Breast epithelium (tissue), 4 donors: Measurements from ENCODE around the gene PSKH1. TPM values are rescaled to one million over a fixed set of nuclear protein-coding genes. Genes with fewer than 3 reads are reported as not detected.
A peak's percentile ranks its signal among the peaks of the same experiment; 100 is the strongest.

Source experiments
- DNase-seq, 2 donors: peaks; one replicate each; pipeline ENCODE4 v3.0.0-alpha.2; 2019; ENCODE audit warnings: low spot score in 2 of 2
- H3K27ac ChIP-seq, 2 donors: fragments of 200-600 bp; sonication (generic) in 1 of 2; one replicate each; pipeline ENCODE4 v1.5.1; 2016 to 2019; ENCODE audit warnings: mild to moderate bottlenecking in 1 of 2
- H3K27me3 ChIP-seq, 2 donors: fragments of 200-600 bp; sonication (generic) in 1 of 2; one replicate each; pipeline versions ENCODE4 v1.5.1 to v1.6.0; 2017 to 2019; ENCODE audit warnings: control low read depth in 1 of 2, mild to moderate bottlenecking in 1 of 2
- H3K36me3 ChIP-seq: fragments of 200-600 bp; one replicate; pipeline ENCODE4 v1.5.1; 2019
- H3K4me1 ChIP-seq, 2 donors: fragments of 200-600 bp; sonication (generic); one replicate each; pipeline ENCODE4 v1.5.1; 2016 to 2019; ENCODE audit warnings: control low read depth in 1 of 2
- H3K4me3 ChIP-seq, 3 donors: fragments of 200-600 bp; sonication (generic); 1 replicate in 2 of 3; 2 replicates in 1 of 3; pipeline ENCODE4 v1.5.1; 2016 to 2019; ENCODE audit warnings: mild to moderate bottlenecking in 3 of 3, moderate library complexity in 2 of 3
- H3K9me3 ChIP-seq, 2 donors: fragments of 200-600 bp; sonication (generic) in 1 of 2; one replicate each; pipeline ENCODE4 v1.5.1; 2016 to 2019; ENCODE audit warnings: control low read depth in 1 of 2
- CTCF ChIP-seq, 3 donors: fragments of 450-650 bp; IDR thresholded peaks; one replicate each; pipeline ENCODE4 v1.5.1; 2016 to 2017; ENCODE audit warnings: antibody characterized with exemption in 3 of 3, mild to moderate bottlenecking in 3 of 3, moderate library complexity in 3 of 3
- POLR2A ChIP-seq: fragments of 450-650 bp; IDR thresholded peaks from one replicate; pipeline ENCODE4 v1.6.1; 2016; ENCODE audit warnings: antibody characterized with exemption, mild to moderate bottlenecking, moderate library complexity
- POLR2AphosphoS5 ChIP-seq, 3 donors: sonication (generic); formaldehyde crosslinking; IDR thresholded peaks; one replicate each; pipeline ENCODE4 v1.6.1; 2017; ENCODE audit warnings: antibody characterized with exemption in 3 of 3
- intact Hi-C: fragments of 100-400 bp; cut with DNase I; formaldehyde crosslinking; loops from one replicate; pipeline ENCODE4 v1.15.1; 2023; ENCODE audit warnings: low total_unique reads
- total RNA-seq, 3 donors: library from RNA; depleted of rRNA; stranded (reverse); fragments of >200 nt; gene quantifications; one replicate each; pipeline ENCODE4 v1.1.0, GENCODE V29; 2016

The PSKH1 gene
- total RNA-seq, 3 donors from 2014 or later: 17.3 to 20.5 (median 17.4) TPM

GRCh38 chr16:67948015-67948414 is 55.0 kb downstream of the PSKH1 start:
- Histone ChIP-seq H3K9me3 (no peaks in the 10 kb centered on the region), H3K36me3 (no peaks in the 10 kb centered on the region), H3K27ac (no peak overlapping the region), H3K4me3 (no peak overlapping the region), H3K4me1 (peaks cover 0 to 8% of the 10 kb centered on the region in 2 donors), H3K27me3 (no peaks in the 10 kb centered on the region)
- DNase-seq: no peak
- TF ChIP-seq POLR2A (no peak), CTCF (IDR thresholded peaks at IDR 0.05) (no peak), POLR2AphosphoS5 (IDR thresholded peaks at IDR 0.05) (no peak)
- intact Hi-C loops: no loop called here

- H3K4me3 ChIP-seq: no peak overlapping the region
- no peak for TF ChIP-seq POLR2A
- no peak for TF ChIP-seq POLR2AphosphoS5 (IDR thresholded peaks at IDR 0.05)
- no peak for TF ChIP-seq CTCF (IDR thresholded peaks at IDR 0.05)
- peaks cover 0 to 1% of the 10 kb centered on the region in 2 donors for H3K4me1 ChIP-seq
- H3K9me3 ChIP-seq: no peaks in the 10 kb centered on the region
- DNase-seq: no peak
- H3K36me3 ChIP-seq: no peaks in the 10 kb centered on the region
- intact Hi-C loops: no loop called here
- no peak overlapping the region for H3K27ac ChIP-seq
- no peaks in the 10 kb centered on the region for H3K27me3 ChIP-seq
Observed at GRCh38 chr16:67949645-67950044, 56.6 kb downstream of the PSKH1 start.

GRCh38 chr16:67950335-67950843 is 57.3 kb downstream of the PSKH1 start:
- Histone ChIP-seq H3K9me3 (no peaks in the 10 kb centered on the region), H3K27me3 (no peaks in the 10 kb centered on the region), H3K4me3 (no peak overlapping the region), H3K27ac (no peak overlapping the region), H3K36me3 (no peaks in the 10 kb centered on the region), H3K4me1 (no peaks in the 10 kb centered on the region)
- no peak for DNase-seq
- TF ChIP-seq POLR2AphosphoS5 (IDR thresholded peaks at IDR 0.05): no peak
- TF ChIP-seq POLR2A: no peak
- TF ChIP-seq CTCF (IDR thresholded peaks at IDR 0.05): no peak
- intact Hi-C loops: no loop called here

GRCh38 chr16:67951485-67951884 is 58.4 kb downstream of the PSKH1 start:
- no peaks in the 10 kb centered on the region for H3K27me3 ChIP-seq
- H3K9me3 ChIP-seq: no peaks in the 10 kb centered on the region
- no peak overlapping the region for H3K4me3 ChIP-seq
- H3K4me1 ChIP-seq: no peaks in the 10 kb centered on the region
- peak overlapping the region; percentile 17 to 53 for H3K27ac ChIP-seq
- H3K36me3 ChIP-seq: no peaks in the 10 kb centered on the region
- TF ChIP-seq POLR2AphosphoS5 (IDR thresholded peaks at IDR 0.05): no peak
- no peak for TF ChIP-seq POLR2A
- no peak for TF ChIP-seq CTCF (IDR thresholded peaks at IDR 0.05)
- intact Hi-C loops: no loop called here
- no peak for DNase-seq

- Histone ChIP-seq H3K27ac (peak overlapping the region in 1 of 2 donors; percentile 19), H3K9me3 (no peaks in the 10 kb centered on the region), H3K36me3 (no peaks in the 10 kb centered on the region), H3K4me3 (no peak overlapping the region), H3K27me3 (no peaks in the 10 kb centered on the region), H3K4me1 (no peaks in the 10 kb centered on the region)
- intact Hi-C loops: no loop called here
- TF ChIP-seq POLR2A: no peak
- TF ChIP-seq CTCF (IDR thresholded peaks at IDR 0.05): no peak
- TF ChIP-seq POLR2AphosphoS5 (IDR thresholded peaks at IDR 0.05): no peak
- DNase-seq: no peak
Observed at GRCh38 chr16:67953641-67954375, 60.8 kb downstream of the PSKH1 start.
